OCI-LY1 (cell line): ENCODE results near the gene NUBP2.

Source experiments
- H2AFZ ChIP-seq: fragments of 200-600 bp; sonication (generic), shearing (Covaris generic); 2 replicates; pipeline ENCODE4 v1.6.0; 2014; ENCODE audit warnings: antibody characterized with exemption, mild to moderate bottlenecking, low read length
- H3F3A ChIP-seq: fragments of 200-600 bp; sonication (generic), shearing (Covaris generic); 2 replicates; pipeline ENCODE4 v1.6.0; 2014; ENCODE audit warnings: mild to moderate bottlenecking, antibody characterized with exemption, low read length, moderate library complexity; ENCODE audit not compliant: insufficient read depth
- H3K27ac ChIP-seq: fragments of 200-600 bp; sonication (generic); 2 replicates; pipeline ENCODE4 v1.5.1; 2014; ENCODE audit warnings: low read length, mixed run types, mild to moderate bottlenecking, low read depth; ENCODE audit not compliant: poor library complexity, severe bottlenecking
- H3K27me3 ChIP-seq: fragments of 200-600 bp; sonication (generic); 2 replicates; pipeline ENCODE4 v1.6.0; 2014; ENCODE audit warnings: antibody characterized with exemption, mild to moderate bottlenecking, low read length, moderate library complexity; ENCODE audit not compliant: insufficient read depth
- H3K36me3 ChIP-seq: fragments of 200-600 bp; sonication (generic); 2 replicates; pipeline ENCODE4 v1.6.1; 2014; ENCODE audit warnings: mild to moderate bottlenecking, antibody characterized with exemption, low read length, moderate library complexity, mixed read lengths; ENCODE audit not compliant: insufficient read depth
- H3K4me1 ChIP-seq: fragments of 200-600 bp; sonication (generic); 2 replicates; pipeline ENCODE4 v1.5.1; 2014; ENCODE audit warnings: mild to moderate bottlenecking, low read length, moderate library complexity; ENCODE audit not compliant: insufficient read depth, severe bottlenecking
- H3K4me2 ChIP-seq: fragments of 200-600 bp; sonication (generic), shearing (Covaris generic); 2 replicates; pipeline ENCODE4 v1.6.1; 2014; ENCODE audit warnings: low read length
- H3K4me3 ChIP-seq: fragments of 200-600 bp; sonication (generic); 2 replicates; pipeline ENCODE4 v1.5.1; 2014; ENCODE audit warnings: low read length, low read depth, mild to moderate bottlenecking, mixed read lengths; ENCODE audit not compliant: poor library complexity, severe bottlenecking
- H3K79me2 ChIP-seq: fragments of 200-600 bp; shearing (Covaris generic); 2 replicates; pipeline ENCODE4 v1.6.1; 2016; ENCODE audit warnings: mixed run types, low read length, mixed read lengths; ENCODE audit not compliant: insufficient read depth
- H3K9ac ChIP-seq: fragments of 200-600 bp; sonication (generic), shearing (Covaris generic); 2 replicates; pipeline ENCODE4 v1.6.1; 2014; ENCODE audit warnings: mild to moderate bottlenecking, low read length, mixed read lengths
- H3K9me2 ChIP-seq: fragments of 200-600 bp; sonication (generic), shearing (Covaris generic); 2 replicates; pipeline ENCODE4 v1.6.1; 2014; ENCODE audit warnings: low read depth, mild to moderate bottlenecking, low read length, mixed read lengths
- H3K9me3 ChIP-seq: fragments of 200-600 bp; shearing (Covaris generic); 2 replicates; pipeline ENCODE4 v1.6.1; 2014; ENCODE audit warnings: low read length, mixed read lengths
- H4K20me1 ChIP-seq: fragments of 200-600 bp; sonication (generic), shearing (Covaris generic); 2 replicates; pipeline ENCODE4 v1.6.0; 2016; ENCODE audit warnings: mild to moderate bottlenecking, low read length; ENCODE audit not compliant: insufficient read depth
- CTCF ChIP-seq: fragments of 200-600 bp; sonication (generic), shearing (Covaris generic); IDR thresholded peaks from 2 replicates; pipeline ENCODE4 v1.5.1; 2017; ENCODE audit warnings: mild to moderate bottlenecking, antibody characterized with exemption, low read length, moderate library complexity, mixed read lengths
- EZH2 ChIP-seq: fragments of 200-600 bp; sonication (generic), shearing (Covaris generic); IDR thresholded peaks from 2 replicates; pipeline ENCODE4 v1.8.0; 2017; ENCODE audit warnings: borderline replicate concordance, mixed run types, mild to moderate bottlenecking, antibody characterized with exemption, low read length, moderate library complexity, mixed read lengths

NUBP2 gene

GRCh38 chr16:1776991-1777374, 5.8 kb upstream of the NUBP2 start:
- no peaks in the 10 kb centered on the region for H3K9me2 ChIP-seq
- H3K4me3 ChIP-seq = no peak overlapping the region
- no peak overlapping the region for H3K9ac ChIP-seq
- H3K4me2 ChIP-seq = no peak overlapping the region
- TF ChIP-seq CTCF (no peak), EZH2 (no peak)
- H3K36me3 ChIP-seq = peaks cover 47% of the 10 kb centered on the region
- no peaks in the 10 kb centered on the region for H3K27me3 ChIP-seq
- H4K20me1 ChIP-seq = no peaks in the 10 kb centered on the region
- 0 out of 2 replicates have a peak, but pooled peaks cover under 1% of the 10 kb centered on the region for H3K79me2 ChIP-seq
- no peaks in the 10 kb centered on the region for H3K9me3 ChIP-seq
- no peak overlapping the region for H3K27ac ChIP-seq
- peaks cover 25% of the 10 kb centered on the region for H3K4me1 ChIP-seq
- no peak overlapping the region for H2AFZ ChIP-seq
- H3F3A ChIP-seq = 0 out of 2 replicates have a peak, but pooled peaks cover 3% of the 10 kb centered on the region

- no peaks in the 10 kb centered on the region for H3K9me3 ChIP-seq
- peaks cover 25% of the 10 kb centered on the region for H3K4me1 ChIP-seq
- H4K20me1 ChIP-seq = no peaks in the 10 kb centered on the region
- H3K27ac ChIP-seq = no peak overlapping the region
- no peak overlapping the region for H2AFZ ChIP-seq
- H3K79me2 ChIP-seq = no peaks in the 10 kb centered on the region
- no peak overlapping the region for H3K9ac ChIP-seq
- no peaks in the 10 kb centered on the region for H3K27me3 ChIP-seq
- 0 out of 2 replicates have a peak, but pooled peaks cover 3% of the 10 kb centered on the region for H3F3A ChIP-seq
- H3K4me3 ChIP-seq = no peak overlapping the region
- no peak overlapping the region for H3K4me2 ChIP-seq
- H3K36me3 ChIP-seq = peaks cover 44% of the 10 kb centered on the region
- TF ChIP-seq CTCF = no peak
- no peak for TF ChIP-seq EZH2
- no peaks in the 10 kb centered on the region for H3K9me2 ChIP-seq
Measured at GRCh38 chr16:1777375-1778199, 5.2 kb upstream of the NUBP2 start.

DNA sequence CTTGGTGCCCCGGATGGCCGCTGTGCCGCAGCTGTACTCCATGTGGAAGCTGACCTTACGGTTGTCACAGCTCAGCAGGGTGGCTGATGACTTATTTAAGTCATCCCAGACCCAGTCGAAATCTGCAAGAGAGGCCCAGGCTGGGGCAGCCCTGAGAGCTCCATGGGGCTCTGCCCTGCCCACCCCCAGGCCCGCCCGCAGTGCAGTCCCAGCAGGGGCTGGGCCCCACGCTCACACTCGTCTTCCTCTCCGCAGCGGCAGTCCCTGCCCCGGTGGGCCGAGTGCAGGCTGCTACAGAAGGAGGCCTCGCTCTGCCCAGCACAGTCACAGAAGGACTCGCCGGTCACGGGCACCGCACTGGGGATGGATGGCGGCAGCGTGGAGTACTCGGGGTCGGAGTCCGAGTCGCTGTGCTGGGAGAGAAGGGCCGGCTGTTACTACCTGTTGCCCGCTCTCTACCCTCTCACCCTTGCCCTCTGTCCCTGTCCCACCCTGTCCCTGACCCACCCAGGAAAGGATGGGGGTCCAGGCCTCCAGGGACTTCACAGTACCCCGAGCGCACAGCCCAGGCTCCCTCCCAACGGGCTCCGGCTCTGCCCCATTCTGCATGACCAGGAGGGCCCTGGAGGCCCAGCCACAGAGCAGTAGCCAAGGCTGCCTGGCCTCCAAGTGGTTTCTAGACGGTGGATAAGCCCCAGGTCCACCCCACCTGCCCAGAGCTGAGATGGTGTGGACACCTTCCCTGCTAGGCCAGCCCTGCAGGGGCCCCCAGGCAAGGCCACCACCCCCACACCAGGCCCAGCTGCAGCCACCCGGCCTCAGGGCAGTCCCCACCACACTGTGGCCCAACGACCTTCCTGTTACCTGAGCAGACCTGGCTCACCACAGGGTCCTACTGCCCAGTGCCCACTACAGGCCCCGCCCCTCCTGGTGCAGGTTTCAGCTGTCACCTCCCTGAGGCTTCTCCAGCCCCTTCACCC, 4.3 kb upstream of the NUBP2 start:
- no peaks in the 10 kb centered on the region for H3K79me2 ChIP-seq
- no peak overlapping the region for H3K27ac ChIP-seq
- no peak overlapping the region for H3K4me2 ChIP-seq
- H3K36me3 ChIP-seq = peaks cover 44% of the 10 kb centered on the region
- H4K20me1 ChIP-seq = no peaks in the 10 kb centered on the region
- no peaks in the 10 kb centered on the region for H3K9me2 ChIP-seq
- H3K4me1 ChIP-seq = peaks cover 25% of the 10 kb centered on the region
- H3F3A ChIP-seq = 0 out of 2 replicates have a peak, but pooled peaks cover 3% of the 10 kb centered on the region
- no peaks in the 10 kb centered on the region for H3K9me3 ChIP-seq
- TF ChIP-seq CTCF = no peak
- no peak for TF ChIP-seq EZH2
- no peak overlapping the region for H3K9ac ChIP-seq
- no peak overlapping the region for H3K4me3 ChIP-seq
- no peaks in the 10 kb centered on the region for H3K27me3 ChIP-seq
- no peak overlapping the region for H2AFZ ChIP-seq
